Osteocyte (in vitro differentiated cells): Measurements from ENCODE around the gene GLMN. TPM values are rescaled to one million over a fixed set of nuclear protein-coding genes. Genes with fewer than 3 reads are reported as not detected.

Experiments
- DNase-seq: peaks from one replicate; pipeline ENCODE4 v3.0.0; 2021; ENCODE audit warnings: mixed read lengths; ENCODE audit not compliant: unreplicated experiment; ENCODE audit errors: extremely low spot score
- H3K27ac Mint-ChIP-seq: one replicate; pipeline ENCODE4 v1.8.0; 2021; ENCODE audit warnings: mild to moderate bottlenecking, mixed read lengths; ENCODE audit not compliant: unreplicated experiment
- H3K27me3 Mint-ChIP-seq: one replicate; pipeline ENCODE4 v1.8.0; 2021; ENCODE audit warnings: mixed read lengths; ENCODE audit not compliant: unreplicated experiment
- H3K36me3 Mint-ChIP-seq: one replicate; pipeline ENCODE4 v1.8.0; 2021; ENCODE audit warnings: mixed read lengths; ENCODE audit not compliant: unreplicated experiment
- H3K4me1 Mint-ChIP-seq: one replicate; pipeline ENCODE4 v1.8.0; 2021; ENCODE audit warnings: mixed read lengths; ENCODE audit not compliant: unreplicated experiment
- H3K4me3 Mint-ChIP-seq: one replicate; pipeline ENCODE4 v1.8.0; 2021; ENCODE audit warnings: mild to moderate bottlenecking, moderate library complexity, mixed read lengths; ENCODE audit not compliant: unreplicated experiment
- H3K9me3 Mint-ChIP-seq: one replicate; pipeline ENCODE4 v1.8.0; 2021; ENCODE audit warnings: mixed read lengths; ENCODE audit not compliant: unreplicated experiment
- total RNA-seq: library from RNA; stranded (reverse); gene quantifications from 2 replicates; pipeline ENCODE4 v1.2.1, GENCODE V29; 2021
- TF ChIP-seq, protein P1 (sequence below): fragments of 200-600 bp; sonication (generic); IDR thresholded peaks from 2 replicates; pipeline ENCODE4 v1.5.0; 2021; ENCODE audit warnings: antibody characterized with exemption, mild to moderate bottlenecking, moderate library complexity

Gene GLMN
- total RNA-seq, 1 donor from 2014 or later = 12.1 TPM

DNA sequence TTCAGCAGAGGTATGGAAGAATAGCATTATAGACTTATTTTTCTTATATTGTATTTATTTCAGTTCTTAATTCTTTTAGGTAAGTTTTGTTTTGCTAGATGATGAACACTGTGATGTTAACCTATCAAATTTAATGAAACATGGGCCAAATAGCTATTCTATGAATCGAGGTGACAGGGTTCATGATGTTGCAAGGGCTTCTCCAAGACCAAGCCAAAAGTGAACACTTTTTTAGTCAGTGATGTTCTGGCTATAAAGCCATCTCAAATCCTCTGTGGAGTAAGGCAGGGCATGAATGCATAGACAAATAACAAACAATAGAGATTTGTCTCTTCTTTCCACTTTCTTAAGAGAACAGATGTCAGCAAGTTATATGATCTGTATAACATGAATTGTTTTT is 54.4 kb downstream of the GLMN start:
- DNase-seq = no peak
- peaks cover 10% of the 10 kb centered on the region for H3K36me3 Mint-ChIP-seq
- TF ChIP-seq, protein P1, sequence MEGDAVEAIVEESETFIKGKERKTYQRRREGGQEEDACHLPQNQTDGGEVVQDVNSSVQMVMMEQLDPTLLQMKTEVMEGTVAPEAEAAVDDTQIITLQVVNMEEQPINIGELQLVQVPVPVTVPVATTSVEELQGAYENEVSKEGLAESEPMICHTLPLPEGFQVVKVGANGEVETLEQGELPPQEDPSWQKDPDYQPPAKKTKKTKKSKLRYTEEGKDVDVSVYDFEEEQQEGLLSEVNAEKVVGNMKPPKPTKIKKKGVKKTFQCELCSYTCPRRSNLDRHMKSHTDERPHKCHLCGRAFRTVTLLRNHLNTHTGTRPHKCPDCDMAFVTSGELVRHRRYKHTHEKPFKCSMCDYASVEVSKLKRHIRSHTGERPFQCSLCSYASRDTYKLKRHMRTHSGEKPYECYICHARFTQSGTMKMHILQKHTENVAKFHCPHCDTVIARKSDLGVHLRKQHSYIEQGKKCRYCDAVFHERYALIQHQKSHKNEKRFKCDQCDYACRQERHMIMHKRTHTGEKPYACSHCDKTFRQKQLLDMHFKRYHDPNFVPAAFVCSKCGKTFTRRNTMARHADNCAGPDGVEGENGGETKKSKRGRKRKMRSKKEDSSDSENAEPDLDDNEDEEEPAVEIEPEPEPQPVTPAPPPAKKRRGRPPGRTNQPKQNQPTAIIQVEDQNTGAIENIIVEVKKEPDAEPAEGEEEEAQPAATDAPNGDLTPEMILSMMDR = no peak
- H3K27ac Mint-ChIP-seq = no peak overlapping the region
- no peak overlapping the region for H3K4me3 Mint-ChIP-seq
- H3K4me1 Mint-ChIP-seq = peaks cover 6% of the 10 kb centered on the region
- H3K9me3 Mint-ChIP-seq = no peaks in the 10 kb centered on the region
- no peaks in the 10 kb centered on the region for H3K27me3 Mint-ChIP-seq

DNA sequence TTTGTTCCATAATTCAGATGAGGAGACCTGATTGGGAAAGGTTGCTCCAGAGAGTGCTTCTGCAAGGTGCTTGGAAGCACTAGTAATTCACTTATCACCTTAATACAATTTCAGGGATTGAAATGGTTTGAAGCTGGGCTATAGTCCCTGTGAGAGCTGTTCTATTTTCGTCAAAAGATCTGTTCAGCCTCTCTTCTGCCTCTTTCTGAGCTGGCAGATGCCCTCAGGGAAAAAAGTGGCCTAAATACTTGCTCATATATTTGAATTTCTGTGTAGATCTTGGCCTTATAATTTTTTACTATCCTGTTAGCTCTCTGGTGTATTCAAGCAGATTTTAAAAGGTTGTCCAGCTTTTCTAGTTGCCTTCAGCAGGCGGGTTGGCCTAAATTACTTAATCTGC is 58.8 kb downstream of the GLMN start:
- no peak for DNase-seq
- peaks cover 3% of the 10 kb centered on the region for H3K27me3 Mint-ChIP-seq
- no peaks in the 10 kb centered on the region for H3K9me3 Mint-ChIP-seq
- H3K27ac Mint-ChIP-seq = no peak overlapping the region
- TF ChIP-seq, protein P1 = no peak
- H3K4me1 Mint-ChIP-seq = peaks cover 6% of the 10 kb centered on the region
- H3K36me3 Mint-ChIP-seq = peaks cover 1% of the 10 kb centered on the region
- no peak overlapping the region for H3K4me3 Mint-ChIP-seq

DNA sequence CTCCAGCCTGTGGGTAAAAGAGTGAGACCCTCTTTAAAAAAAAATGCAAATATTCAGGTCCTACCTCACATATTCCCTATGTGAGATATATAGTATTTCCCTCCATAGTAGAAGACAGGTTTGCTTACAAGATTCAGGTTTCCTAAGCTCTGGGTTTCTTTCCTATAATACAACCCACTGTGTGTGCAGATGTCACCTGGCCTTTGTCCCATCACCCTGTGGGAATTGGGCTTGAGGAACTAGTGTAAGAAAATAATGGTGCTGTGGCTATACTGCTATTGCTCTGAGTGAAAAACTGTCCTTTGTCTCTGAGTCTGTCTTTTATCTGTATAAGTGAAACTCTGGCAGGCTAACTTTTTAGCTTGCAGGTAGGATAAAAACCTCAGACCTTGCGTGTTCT is 68.1 kb downstream of the GLMN start:
- no peak for DNase-seq
- H3K27me3 Mint-ChIP-seq = peaks cover 10% of the 10 kb centered on the region

DNA sequence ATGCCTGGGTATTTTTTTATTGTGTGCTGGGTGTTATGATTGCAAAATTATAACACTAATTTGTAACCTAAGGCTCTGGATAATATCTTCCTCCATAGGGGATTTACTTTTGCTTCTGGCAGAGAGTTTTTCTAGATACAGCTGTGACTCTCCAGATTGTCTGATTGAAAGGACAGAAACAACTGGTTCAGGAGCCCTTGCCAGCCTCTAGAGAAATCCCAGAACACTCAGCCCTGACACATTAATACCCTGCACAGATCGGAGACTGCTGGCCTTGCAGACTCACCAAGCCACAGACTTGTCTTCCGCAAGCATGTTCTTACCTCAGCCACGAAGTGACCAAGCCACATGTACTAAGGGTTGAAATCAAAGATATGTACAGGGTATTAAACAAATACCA is 70.4 kb downstream of the GLMN start:
- Mint-ChIP-seq H3K27me3 (peaks cover 10% of the 10 kb centered on the region), H3K27ac (no peak overlapping the region), H3K4me1 (no peaks in the 10 kb centered on the region), H3K9me3 (no peaks in the 10 kb centered on the region), H3K4me3 (no peak overlapping the region), H3K36me3 (no peaks in the 10 kb centered on the region)
- TF ChIP-seq, protein P1 = no peak
- no peak for DNase-seq

More for the DNA sequence above, 68.1 kb downstream of the GLMN start:
- TF ChIP-seq, protein P1 = no peak
- H3K27ac Mint-ChIP-seq = no peak overlapping the region
- H3K4me3 Mint-ChIP-seq = no peak overlapping the region
- no peaks in the 10 kb centered on the region for H3K36me3 Mint-ChIP-seq
- no peaks in the 10 kb centered on the region for H3K9me3 Mint-ChIP-seq
- no peaks in the 10 kb centered on the region for H3K4me1 Mint-ChIP-seq

DNA sequence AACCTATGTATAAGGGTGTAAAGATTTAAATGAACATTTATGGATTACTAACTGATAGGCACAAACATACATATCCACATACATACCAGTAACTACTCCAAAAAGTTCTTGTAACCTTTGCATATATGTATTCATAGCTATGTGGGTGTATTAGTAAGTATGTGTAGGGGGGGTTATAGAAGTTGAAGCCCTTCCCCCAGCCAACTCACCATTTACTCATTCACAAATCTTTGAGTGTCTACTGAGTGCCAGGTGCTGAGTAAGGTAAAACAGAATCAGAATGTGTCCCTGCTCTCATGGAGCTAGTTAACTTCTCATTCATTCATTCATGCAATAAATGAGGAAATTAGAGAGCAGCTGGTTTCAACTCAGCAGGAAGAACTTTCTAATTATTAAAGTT is 79.8 kb downstream of the GLMN start:
- no peak overlapping the region for H3K27ac Mint-ChIP-seq
- no peak for DNase-seq
- peaks cover 12% of the 10 kb centered on the region for H3K27me3 Mint-ChIP-seq
- H3K4me1 Mint-ChIP-seq = no peaks in the 10 kb centered on the region
- TF ChIP-seq, protein P1 = no peak
- H3K36me3 Mint-ChIP-seq = no peaks in the 10 kb centered on the region
- no peak overlapping the region for H3K4me3 Mint-ChIP-seq
- no peaks in the 10 kb centered on the region for H3K9me3 Mint-ChIP-seq
